ENCODE results near the gene ERGIC1.

Gene ERGIC1

DNA sequence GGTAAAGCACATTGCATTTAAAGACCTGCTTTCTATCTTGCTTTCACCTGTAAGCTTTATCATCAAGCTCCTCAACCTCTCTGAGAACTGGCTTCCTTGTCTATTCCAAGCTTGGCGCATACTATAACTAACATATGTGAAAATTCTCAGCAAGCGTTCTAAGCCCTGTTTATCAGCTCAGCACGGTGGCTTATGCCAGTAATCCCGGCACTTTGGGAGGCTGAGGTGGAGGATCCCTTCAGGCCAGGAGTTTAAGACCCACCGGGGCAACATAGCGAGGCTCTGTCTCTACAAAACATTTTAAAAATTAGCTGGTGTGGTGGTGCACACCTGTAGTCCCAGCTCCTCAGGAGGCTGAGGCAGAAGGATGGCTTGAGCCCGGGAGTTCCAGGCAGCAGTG lies 147.9 kb downstream of the ERGIC1 start:
- ChIA-PET CTCF (interaction anchor here (0.7 kb wide), 1 partner anchor 11 kb away, joined by 5 read pairs; no protein-coding TSS in a partner anchor), POLR2A (no interaction called here)
- no peak for TF ChIP-seq BHLHE40 (IDR thresholded peaks at IDR 0.05; ENCODE audit: borderline replicate concordance)
- no peak for TF ChIP-seq NFRKB (IDR thresholded peaks at IDR 0.05)
- no peak for TF ChIP-seq L3MBTL2 (conservative IDR thresholded peaks at IDR 0.05)
- TF ChIP-seq ZNF384 (IDR thresholded peaks at IDR 0.05): no peak
- no peak for TF ChIP-seq CTBP1 (IDR thresholded peaks at IDR 0.05; ENCODE audit: borderline replicate concordance)
- TF ChIP-seq SP1 (IDR thresholded peaks at IDR 0.05): no peak
- TF ChIP-seq FOXK2 (IDR thresholded peaks at IDR 0.05): no peak
- no peak for TF ChIP-seq ARNT (IDR thresholded peaks at IDR 0.05)
- TF ChIP-seq SUZ12 (IDR thresholded peaks at IDR 0.05): no peak
- TF ChIP-seq FOXM1 (IDR thresholded peaks at IDR 0.05; ENCODE audit: borderline replicate concordance): no peak
- no peak for TF ChIP-seq ELF4 (IDR thresholded peaks at IDR 0.05)
- no peak for TF ChIP-seq LEF1 (IDR thresholded peaks at IDR 0.05; ENCODE audit: borderline replicate concordance)
- no peak for TF ChIP-seq HDGF (IDR thresholded peaks at IDR 0.05; ENCODE audit: borderline replicate concordance)
- no peak for TF ChIP-seq TARDBP (IDR thresholded peaks at IDR 0.05)
- no peak for TF ChIP-seq FOXA1 (IDR thresholded peaks at IDR 0.05)
- no peak for TF ChIP-seq PKNOX1 (IDR thresholded peaks at IDR 0.05)
- DNase-seq (ENCODE audit: extremely low spot score): no peak

- POLR2A ChIA-PET: interaction anchor here (0.5 to 2.1 kb wide), 31 partner anchors 10 to 348 kb away, joined by 3 to 15 read pairs (median 4); partner anchors contain the start of genes NKX2-5, RPL26L1 and STC2
- CTCF ChIA-PET: interaction anchor here (0.5 to 1.3 kb wide), 3 partner anchors 167 to 311 kb away, joined by 3 to 4 read pairs (median 4); no protein-coding TSS in a partner anchor
- TF ChIP-seq PKNOX1 (IDR thresholded peaks at IDR 0.05): peak; percentile 90
- TF ChIP-seq ELF4 (IDR thresholded peaks at IDR 0.05): peak; percentile 75
- no peak for TF ChIP-seq ARNT (IDR thresholded peaks at IDR 0.05)
- peak; percentile 66 for TF ChIP-seq L3MBTL2 (conservative IDR thresholded peaks at IDR 0.05)
- peak; percentile 99 for DNase-seq (ENCODE audit: extremely low spot score)
These were observed 149.6 kb downstream of the ERGIC1 start, which contains the start of gene ATP6V0E1 for GRCh38 chr5:172983542-172984243. ATP6V0E1 (plus strand) TSS chr5:172983771; CDS start chr5:172983861, 90 bp downstream.

DNA sequence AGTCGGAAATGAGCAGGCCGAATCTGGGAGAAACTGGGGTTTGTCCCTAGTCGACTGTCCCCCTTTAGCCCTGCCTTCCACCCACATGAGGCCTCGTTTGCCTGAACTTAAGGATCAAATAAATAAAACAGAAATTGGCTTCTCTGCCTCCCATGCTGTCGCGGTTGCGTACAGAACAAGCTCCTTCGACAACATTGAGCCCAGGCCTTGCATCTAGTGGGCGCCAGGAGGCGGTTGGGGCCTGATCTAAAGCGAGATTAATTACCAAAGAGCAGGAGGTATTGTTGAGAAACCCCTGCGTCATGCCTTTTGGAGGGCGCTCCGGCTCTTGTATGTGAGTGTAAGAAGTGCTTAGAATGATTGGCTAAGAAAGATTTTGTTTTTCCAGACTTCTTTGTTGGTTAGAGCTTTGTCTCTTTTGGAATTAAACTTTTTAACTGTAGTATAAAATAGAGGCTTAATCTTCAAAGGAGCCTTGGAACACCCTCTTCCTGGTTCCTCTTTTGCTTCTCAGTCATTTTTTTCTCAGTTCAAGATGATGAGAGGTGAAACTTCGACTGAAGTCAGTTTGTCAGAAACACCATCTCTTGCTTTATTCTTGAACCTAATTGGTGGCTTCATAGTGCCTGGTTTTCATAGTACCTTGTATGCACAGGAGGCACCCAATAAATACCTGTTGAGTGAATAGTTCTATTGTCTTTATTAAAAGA lies 150.3 kb downstream of the ERGIC1 start:
- CTCF ChIA-PET: interaction anchor here (0.6 to 1.3 kb wide), 3 partner anchors 32 to 311 kb away, joined by 3 to 4 read pairs (median 4); no protein-coding TSS in a partner anchor

GRCh38 chr5:172985596-172985995 lies 151.5 kb downstream of the ERGIC1 start:
- TF ChIP-seq FOXA1 (IDR thresholded peaks at IDR 0.05) (no peak), SUZ12 (IDR thresholded peaks at IDR 0.05) (no peak), BHLHE40 (IDR thresholded peaks at IDR 0.05; ENCODE audit: borderline replicate concordance) (no peak), ARNT (IDR thresholded peaks at IDR 0.05) (no peak), SP1 (IDR thresholded peaks at IDR 0.05) (no peak), FOXM1 (IDR thresholded peaks at IDR 0.05; ENCODE audit: borderline replicate concordance) (no peak), ZNF384 (IDR thresholded peaks at IDR 0.05) (no peak), FOXK2 (IDR thresholded peaks at IDR 0.05) (no peak), PKNOX1 (IDR thresholded peaks at IDR 0.05) (no peak), HDGF (IDR thresholded peaks at IDR 0.05; ENCODE audit: borderline replicate concordance) (no peak), NFRKB (IDR thresholded peaks at IDR 0.05) (no peak), CTBP1 (IDR thresholded peaks at IDR 0.05; ENCODE audit: borderline replicate concordance) (no peak), L3MBTL2 (conservative IDR thresholded peaks at IDR 0.05) (no peak), LEF1 (IDR thresholded peaks at IDR 0.05; ENCODE audit: borderline replicate concordance) (no peak), ELF4 (IDR thresholded peaks at IDR 0.05) (no peak), TARDBP (IDR thresholded peaks at IDR 0.05) (no peak)
- POLR2A ChIA-PET: no interaction called here
- DNase-seq (ENCODE audit: extremely low spot score): no peak

More for the DNA sequence above, 150.3 kb downstream of the ERGIC1 start:
- peak; percentile 66 for TF ChIP-seq L3MBTL2 (conservative IDR thresholded peaks at IDR 0.05)
- no peak for TF ChIP-seq ZNF384 (IDR thresholded peaks at IDR 0.05)
- no peak for TF ChIP-seq SUZ12 (IDR thresholded peaks at IDR 0.05)
- TF ChIP-seq PKNOX1 (IDR thresholded peaks at IDR 0.05): no peak
- no peak for TF ChIP-seq HDGF (IDR thresholded peaks at IDR 0.05; ENCODE audit: borderline replicate concordance)
- TF ChIP-seq ELF4 (IDR thresholded peaks at IDR 0.05): no peak; the same call in 1 of the 2 replicates
- POLR2A ChIA-PET: interaction anchor here (0.7 to 2.1 kb wide), 24 partner anchors 10 to 347 kb away, joined by 3 to 15 read pairs (median 4); partner anchors contain the start of genes RPL26L1 and STC2
- peak; percentile 74 for DNase-seq (ENCODE audit: extremely low spot score)

DNA sequence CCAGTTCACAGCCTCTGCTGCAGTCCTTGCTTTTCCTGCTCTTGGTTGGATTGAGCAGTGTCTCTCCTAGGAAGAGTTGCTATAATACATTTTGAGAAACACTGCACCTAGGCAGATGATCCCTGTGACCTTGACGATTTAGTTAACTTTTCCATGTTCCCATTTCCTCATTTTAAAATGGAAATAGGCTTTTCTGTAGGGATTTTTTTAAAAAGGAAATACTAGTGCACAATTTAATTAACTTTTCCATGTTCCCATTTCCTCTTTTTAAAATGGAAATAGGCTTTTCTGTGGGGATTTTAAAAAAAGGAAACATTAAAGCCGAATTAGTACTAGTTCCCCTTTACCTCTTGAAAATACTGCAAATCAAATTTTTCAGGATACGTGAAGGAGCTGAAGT lies 154.2 kb downstream of the ERGIC1 start:
- TF ChIP-seq CTBP1 (IDR thresholded peaks at IDR 0.05; ENCODE audit: borderline replicate concordance) (no peak), HDGF (IDR thresholded peaks at IDR 0.05; ENCODE audit: borderline replicate concordance) (no peak), SUZ12 (IDR thresholded peaks at IDR 0.05) (no peak), TARDBP (IDR thresholded peaks at IDR 0.05) (no peak), LEF1 (IDR thresholded peaks at IDR 0.05; ENCODE audit: borderline replicate concordance) (no peak), SP1 (IDR thresholded peaks at IDR 0.05) (no peak), FOXM1 (IDR thresholded peaks at IDR 0.05; ENCODE audit: borderline replicate concordance) (no peak), NFRKB (IDR thresholded peaks at IDR 0.05) (no peak), PKNOX1 (IDR thresholded peaks at IDR 0.05) (no peak), FOXA1 (IDR thresholded peaks at IDR 0.05) (no peak), ZNF384 (IDR thresholded peaks at IDR 0.05) (no peak), ARNT (IDR thresholded peaks at IDR 0.05) (no peak), ELF4 (IDR thresholded peaks at IDR 0.05) (no peak), BHLHE40 (IDR thresholded peaks at IDR 0.05; ENCODE audit: borderline replicate concordance) (no peak), FOXK2 (IDR thresholded peaks at IDR 0.05) (no peak), L3MBTL2 (conservative IDR thresholded peaks at IDR 0.05) (no peak)
- CTCF ChIA-PET: interaction anchor here (1.2 kb wide), 1 partner anchor 281 kb away, joined by 3 read pairs; no protein-coding TSS in a partner anchor
- no peak for DNase-seq (ENCODE audit: extremely low spot score)
- POLR2A ChIA-PET: no interaction called here

More at GRCh38 chr5:172985596-172985995, 151.5 kb downstream of the ERGIC1 start:
- CTCF ChIA-PET: no interaction called here

Data from HEK293T (cell line).